B cell (primary cell): ENCODE measurements around the gene PRTFDC1.

Experiments used
- CTCF ChIP-seq: fragments of 200-600 bp; IDR thresholded peaks from one replicate; pipeline ENCODE4 v1.8.0; 2022; ENCODE audit warnings: antibody characterized with exemption, mild to moderate bottlenecking
- EZH2 ChIP-seq: IDR thresholded peaks from 2 replicates; pipeline ENCODE4 v1.6.1; 2012; ENCODE audit warnings: borderline replicate concordance, low read depth, mild to moderate bottlenecking, moderate library complexity, low read length; ENCODE audit not compliant: insufficient read depth, poor library complexity, severe bottlenecking

GRCh38 chr10:24992512-24993133 lies 40.2 kb upstream of the PRTFDC1 start:
- TF ChIP-seq CTCF (no peak), EZH2 (no peak)
